HG03378 (cell line): ENCODE results near the gene DGKI.
"Not testable (repeated sequence)": the region's sequence is repeated elsewhere in the genome, so short reads cannot be mapped to it uniquely, and the experiment has no call there.

Source experiments
- ATAC-seq: cut with Tn5 transposase; IDR thresholded peaks from one replicate; pipeline ENCODE4 v1.9.1; 2021; ENCODE audit warnings: mild to moderate bottlenecking, moderate library complexity; ENCODE audit not compliant: unreplicated experiment

DGKI gene

DNA sequence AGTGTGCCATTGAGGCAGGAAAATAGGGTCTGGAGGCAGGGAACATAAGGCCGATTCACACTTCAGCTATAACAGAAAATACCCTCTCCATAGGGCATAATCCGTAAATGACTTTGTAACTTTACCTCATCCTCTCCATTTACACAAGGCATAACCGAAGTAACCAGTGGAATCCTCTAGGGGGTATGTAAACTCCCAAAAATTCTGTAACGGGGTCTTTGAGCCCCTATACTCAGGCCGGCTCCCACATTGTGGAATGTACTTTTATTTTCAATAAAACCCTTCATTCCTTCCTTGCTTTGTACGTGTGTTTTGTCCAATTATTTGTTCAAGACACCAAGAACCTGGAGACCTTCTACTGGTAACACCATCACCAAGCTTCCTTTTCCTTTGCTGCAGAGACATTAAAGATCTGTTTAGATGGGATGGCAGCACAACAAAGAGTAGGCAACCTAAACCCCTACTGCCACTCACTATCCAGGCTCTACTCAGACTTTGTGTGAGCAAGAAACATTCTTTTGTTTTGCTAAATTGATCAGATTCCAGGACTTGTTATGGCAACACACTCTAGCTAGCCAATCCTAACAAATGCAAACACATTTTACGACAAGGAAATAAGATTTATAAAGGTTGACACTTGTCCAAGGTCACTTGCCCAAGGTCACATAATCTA lies 99.3 kb downstream of the DGKI start:
- ATAC-seq: no peak

DNA sequence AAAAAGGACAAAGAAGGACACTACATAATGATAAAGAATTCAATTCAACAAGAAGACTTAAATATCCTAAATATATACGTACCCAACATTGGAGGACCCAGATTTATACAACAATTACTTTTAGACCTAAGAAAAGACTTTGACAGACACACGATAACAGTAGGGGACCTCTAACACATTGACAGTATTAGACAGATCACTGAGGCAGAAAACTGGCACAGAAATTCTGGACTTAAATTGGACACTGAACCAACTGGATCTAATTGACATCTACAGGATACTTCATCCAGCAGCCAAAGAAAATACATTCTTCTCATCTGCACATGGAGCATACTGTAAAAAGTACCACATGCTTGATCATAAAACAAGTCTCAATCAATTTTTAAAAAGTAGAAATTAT lies 103.8 kb downstream of the DGKI start:
- ATAC-seq: no peak

DNA sequence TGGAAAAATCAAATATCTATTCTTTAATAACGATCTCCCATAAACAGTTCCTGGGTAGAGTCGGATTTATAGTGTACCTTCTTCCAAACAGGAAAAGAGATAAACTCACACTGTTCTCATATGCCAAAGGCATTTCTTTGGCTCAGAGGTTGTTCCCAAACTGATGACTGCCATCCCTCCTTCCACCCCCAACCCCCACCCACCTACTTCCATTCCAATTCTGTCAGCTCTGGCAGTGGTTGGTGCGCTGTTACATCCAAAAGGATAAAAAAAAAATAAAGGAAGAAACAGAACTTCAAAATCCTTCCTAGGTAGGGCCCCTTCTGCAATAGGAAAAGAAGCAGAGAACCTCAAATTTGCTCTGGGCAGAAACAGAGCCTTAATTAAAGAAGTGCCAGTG lies 104.7 kb downstream of the DGKI start:
- ATAC-seq: no peak

DNA sequence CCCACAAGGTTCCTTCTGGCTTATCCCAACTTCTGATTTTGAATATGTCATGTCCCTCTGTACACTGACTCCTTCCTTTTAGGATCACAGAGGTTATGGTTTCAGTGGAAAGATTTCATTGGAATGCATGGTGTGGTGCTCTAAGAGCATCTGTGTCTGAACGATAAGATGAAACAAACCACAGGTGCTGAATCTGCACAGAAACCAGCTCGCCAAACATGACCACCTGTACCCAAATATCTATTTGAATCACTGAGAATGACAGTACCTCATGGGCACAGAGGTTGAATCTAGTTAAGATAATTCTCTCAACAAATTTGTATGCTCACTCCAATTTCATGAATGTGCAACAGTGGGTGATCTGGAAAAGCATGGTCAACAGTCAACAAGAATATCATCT lies 105.3 kb downstream of the DGKI start:
- ATAC-seq: no peak

DNA sequence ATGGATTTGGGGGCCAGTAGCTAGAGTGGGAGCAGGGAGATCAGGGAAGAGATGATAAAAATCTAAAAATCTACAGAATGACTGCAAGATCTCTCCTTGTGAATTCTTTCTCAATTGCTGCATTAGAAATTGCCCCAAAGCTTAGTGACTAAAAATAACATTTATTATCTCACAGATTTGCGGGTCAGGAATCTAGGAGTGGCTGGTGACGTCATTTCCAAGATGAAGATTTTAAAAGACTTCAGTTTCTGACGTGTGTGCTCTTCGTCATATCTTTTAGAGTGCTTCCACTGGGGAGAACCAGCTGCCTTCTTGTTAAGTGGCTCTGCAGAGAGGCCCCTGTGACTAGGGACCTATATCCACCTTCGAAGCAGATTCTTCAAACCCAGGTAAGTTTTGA lies 112.6 kb downstream of the DGKI start:
- no peak for ATAC-seq

DNA sequence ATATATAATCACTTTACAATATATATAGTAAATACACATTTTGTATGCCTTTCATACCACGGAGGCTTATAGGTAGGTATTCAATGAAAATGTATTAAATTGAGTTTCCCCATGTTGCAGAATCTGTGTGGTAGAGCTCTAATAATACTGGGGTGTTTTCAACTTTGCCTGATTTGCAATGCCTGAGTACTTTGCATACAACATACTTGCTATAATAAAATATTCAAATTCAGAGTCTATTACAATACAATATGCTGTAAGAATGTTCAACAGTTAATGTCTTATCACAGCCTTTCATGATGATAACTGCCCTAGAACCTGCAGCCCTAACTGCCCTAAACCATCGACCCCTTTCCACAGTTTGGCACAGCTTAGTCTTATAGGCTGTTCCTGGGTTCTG lies 114.6 kb downstream of the DGKI start:
- no peak for ATAC-seq

DNA sequence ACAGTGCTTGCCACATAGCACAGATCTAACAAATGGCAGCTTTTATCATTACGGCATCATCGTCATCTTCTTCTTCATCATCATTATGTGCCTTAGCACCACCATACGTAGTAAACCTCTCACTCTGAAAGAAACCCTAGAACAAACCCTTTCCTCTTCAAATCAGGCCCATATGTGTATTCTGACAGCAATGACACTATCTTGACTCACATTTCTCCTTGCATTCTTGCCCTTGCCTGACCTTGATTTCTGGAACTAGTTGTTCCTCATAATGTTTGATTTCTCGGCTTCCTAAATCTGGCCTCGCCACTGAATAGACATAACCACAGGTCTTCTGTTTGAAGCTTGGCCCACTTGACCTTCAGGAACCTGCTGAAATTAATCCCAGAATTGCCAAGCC lies 115.3 kb downstream of the DGKI start:
- no peak for ATAC-seq

DNA sequence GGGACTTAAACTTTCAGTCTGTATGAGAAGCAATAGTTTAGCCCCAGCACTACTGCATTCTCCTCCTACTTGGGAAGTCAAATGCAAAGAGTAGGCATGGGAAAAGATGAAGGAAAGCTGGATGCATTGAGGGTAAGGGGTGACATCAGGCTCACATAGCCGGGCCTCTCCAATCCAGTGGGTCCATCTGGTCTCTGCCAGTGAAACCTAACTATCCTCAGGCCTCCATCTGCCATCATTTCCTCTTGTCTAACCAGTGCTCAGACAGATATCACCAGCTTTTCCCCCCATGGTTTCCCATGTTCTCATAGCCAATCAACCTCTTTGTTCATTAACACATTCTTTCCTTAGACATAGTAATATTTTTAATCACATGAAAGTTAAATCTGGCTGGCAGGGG lies 118.3 kb downstream of the DGKI start:
- no peak for ATAC-seq

DNA sequence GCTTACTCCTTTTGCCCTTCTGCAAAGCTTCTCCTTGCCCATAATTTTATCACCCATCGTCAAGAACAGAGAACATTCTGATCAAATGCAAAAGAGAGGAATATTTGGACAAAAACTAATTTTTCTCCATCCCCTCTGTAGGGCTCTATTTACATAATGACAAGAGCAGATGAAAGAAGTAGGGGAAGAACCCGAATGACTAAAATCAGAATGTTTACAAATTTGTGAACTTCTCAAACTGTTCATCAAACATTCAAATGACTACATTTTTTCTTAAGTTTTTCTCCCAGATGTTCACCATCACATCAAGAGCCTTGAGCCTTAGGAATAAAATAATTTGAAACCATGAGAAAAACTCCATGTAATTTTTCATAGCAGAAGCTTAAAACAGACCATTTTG lies 119.4 kb downstream of the DGKI start:
- ATAC-seq: no peak

DNA sequence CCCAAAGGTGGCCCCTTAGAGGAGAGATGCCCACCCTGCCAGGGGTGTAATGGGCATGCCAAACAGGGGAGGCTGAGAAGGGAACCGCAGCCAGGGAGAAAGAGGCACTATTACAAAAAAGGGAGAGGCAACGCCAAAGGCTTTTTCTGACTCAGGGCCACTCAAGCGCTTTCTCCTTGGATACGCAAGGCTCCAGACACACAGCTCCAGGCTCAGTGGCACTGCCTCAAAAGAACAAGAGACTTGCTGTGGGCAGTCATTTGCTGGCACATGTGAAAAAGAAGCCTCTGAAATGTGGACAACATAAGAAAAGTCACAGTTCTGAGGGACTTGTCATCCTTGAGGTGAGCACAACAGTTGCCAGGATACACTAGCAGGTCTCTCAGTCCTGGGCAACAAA lies 128.4 kb downstream of the DGKI start:
- no peak for ATAC-seq

DNA sequence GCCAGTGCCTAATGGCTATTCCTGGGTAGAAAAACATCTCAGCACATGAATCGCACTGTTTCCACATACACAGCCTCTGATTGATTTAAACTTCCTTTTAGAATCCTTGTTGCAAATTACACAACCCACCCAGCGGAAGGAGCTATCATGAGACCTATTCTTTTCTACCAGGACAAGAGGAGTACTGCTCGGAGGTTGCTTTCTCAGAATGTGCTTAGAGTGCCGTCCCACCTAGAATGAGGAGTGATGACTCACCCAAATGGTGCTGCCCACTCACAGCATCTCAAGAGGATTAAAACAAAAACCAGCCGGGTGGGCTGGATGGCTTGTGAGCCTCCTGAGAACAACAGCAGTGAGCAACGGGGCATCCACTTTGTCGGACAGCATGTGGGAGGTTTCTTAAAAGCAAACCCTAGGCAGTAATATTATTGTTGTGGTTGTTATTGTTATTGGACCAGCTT lies 128.9 kb downstream of the DGKI start:
- no peak for ATAC-seq

DNA sequence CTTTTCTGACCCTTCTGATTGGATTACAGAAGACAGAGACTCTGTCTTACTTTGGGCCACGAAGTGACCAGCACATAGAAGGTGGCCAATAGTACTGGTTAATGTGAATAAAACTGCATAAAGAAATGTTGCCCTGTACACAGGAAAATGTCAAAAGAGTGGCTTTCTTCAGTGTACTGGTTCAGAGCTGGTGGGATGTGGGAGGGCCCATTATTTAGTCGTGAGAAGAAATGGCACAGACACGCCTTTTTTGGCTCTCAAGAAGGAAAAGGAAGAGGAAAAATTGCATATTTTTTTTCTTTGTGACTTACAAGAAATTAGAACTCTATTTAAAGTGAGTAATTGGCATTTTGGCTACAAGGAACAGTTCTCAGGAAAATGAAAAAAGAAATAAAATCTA lies 129.7 kb downstream of the DGKI start:
- no peak for ATAC-seq

DNA sequence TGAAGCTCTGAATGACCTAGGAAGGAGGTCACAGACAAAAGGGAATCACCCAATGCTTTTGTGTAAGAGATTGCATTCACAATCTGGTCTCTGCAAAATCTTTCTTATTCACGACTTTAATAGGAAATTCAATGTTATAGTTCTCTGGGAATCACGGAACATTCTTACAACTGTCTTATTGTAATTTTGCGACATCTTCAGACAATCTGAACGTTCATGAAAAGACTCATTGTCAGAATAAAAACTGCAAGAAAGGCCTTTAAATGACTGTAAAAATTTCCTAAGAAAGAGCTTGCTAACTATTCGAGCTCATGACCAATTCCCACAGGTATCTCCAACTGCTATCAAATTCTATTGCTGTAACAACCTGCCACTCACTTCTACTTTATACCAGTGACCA lies 130.7 kb downstream of the DGKI start:
- no peak for ATAC-seq

DNA sequence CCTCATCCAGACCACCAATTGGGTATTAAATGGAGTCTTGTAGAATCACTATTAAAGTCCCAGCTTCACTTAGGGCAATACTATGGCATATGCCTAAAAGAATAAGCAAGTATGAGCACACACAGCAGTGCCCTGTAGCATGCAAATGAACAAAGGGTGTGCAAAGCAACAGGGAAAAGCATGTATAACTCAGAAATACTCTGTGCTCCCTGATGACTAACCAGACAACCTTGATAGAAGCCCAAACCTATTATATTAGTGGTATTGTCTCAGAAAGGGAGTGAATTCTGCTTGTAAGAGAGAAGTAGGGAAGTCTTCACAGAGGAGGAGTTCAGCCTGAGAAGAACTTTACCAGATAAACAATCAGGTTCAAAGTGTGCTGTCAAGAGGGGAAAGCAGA lies 131.2 kb downstream of the DGKI start:
- ATAC-seq: no peak

DNA sequence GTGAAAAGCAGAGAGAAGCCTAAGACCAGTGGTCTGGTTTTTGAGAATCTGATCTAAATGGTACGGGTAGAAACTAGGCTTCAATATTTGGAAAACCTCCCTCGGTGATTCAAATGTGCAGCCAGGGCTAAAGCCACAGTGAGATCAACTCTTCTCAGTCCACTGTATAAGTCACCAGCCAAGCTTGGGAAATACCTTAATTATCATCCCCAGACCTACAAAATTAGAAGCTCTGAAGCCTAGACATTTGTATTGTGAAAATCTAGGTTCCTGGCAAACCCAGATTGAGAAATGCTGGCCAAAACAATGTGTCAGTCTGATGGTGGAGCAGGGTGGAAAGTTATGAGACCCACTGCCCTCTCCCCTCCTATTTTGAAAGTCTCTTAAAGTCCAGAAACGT lies 131.7 kb downstream of the DGKI start:
- no peak for ATAC-seq

DNA sequence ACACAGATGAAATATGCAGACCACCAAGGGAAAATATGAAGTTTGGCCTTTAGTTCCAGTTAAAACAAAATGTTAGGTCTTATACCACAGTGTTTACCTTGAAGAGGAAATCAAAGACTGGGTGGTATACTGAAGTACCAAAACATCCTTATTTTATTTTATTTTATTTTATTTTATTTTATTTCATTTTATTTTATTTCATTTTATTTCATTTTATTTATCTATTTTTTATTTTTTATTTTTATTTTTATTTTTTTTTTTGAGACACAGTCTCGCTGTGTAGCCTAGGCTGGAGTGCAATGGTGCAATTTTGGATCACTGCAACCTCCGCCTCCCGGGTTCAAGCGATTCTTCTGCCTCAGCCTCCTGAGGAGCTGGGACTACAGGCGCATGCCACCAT lies 140.4 kb downstream of the DGKI start:
- not testable (repeated sequence) for ATAC-seq

DNA sequence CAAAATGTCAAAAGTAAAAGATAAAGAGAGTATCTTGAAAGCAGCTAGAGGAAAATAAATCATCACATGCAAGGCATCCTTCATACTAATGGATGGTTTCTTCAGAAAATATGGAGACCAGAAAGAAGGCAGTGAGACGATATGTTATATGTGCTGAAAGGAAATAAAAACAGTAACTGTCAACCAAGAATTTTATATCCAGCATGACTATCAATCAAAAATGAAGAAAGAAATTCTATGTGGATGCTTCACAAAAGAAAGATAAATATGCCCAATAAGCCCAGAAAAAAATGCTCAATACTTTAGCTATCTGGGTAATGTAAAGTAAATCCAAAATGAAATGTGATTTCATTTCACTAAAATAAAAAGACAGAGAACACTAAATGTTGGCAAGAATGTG lies 142.1 kb downstream of the DGKI start:
- no peak for ATAC-seq

DNA sequence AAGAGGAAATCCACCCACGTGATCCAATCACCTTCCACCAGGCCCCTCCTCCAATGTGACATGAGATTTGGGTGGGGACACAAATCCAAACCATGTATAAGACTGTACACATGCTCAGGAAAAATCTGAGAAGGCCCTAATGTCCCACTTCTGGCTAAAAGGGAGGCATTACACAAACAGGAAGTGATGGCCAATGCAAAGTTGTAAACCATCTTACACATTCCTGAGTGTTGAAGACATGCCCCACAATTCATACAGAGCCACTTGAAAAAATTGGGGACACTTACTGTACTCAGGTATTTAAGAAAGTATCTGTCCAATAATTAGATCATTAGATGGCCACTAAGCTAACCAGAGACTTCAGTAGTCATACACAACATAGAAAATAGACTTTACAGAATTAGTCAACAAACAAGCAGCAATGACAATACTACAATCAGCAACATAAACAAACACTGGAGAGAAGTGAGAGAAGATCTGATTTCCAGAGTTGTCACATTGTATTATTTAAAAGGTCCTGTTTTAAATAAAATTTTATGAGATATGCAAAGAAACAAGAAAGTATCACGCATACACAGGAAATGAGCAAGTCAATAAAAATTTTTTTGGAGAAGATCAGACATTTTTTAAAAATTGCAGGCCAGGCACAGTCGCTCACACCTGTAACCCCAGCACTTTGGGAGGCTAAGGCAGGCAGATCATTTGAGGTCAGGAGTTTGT lies 143.3 kb downstream of the DGKI start:
- ATAC-seq: no peak

DNA sequence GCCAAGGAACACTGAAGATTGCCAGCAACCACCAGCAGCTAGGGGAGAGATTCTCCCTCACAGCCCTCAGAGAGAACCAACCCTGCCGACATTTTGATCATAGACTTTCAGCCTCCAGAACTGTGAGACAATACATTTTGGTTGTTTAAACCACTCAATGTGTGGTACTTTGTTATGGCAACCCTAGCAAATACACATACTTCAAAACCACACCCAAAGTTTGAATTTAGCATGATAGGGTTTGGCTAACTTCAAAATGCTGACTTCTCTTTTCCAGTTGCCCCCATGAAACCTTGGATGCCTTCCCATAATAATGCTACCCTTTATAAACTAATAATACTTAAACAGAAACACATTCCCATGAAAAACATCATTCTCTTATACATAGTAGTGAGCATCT lies 149.8 kb downstream of the DGKI start:
- ATAC-seq: no peak

DNA sequence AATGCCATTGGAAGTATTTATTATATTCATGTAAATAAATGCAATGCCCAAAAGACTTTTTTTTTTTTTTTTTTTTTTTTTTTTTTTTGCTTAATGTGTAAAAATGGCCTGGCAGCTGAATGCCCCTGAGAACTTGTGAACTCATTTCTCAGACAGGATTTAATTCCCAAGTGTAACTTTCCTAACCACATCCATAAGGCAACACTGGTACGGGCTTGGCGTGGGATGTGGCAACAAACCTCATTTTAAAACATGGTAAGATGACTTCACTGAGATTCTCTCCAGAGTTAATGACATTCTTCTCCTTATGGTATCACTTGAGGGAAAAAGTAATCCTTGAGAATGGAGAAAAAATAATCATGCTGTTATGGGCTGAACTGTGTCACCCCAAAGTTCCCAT lies 150.4 kb downstream of the DGKI start:
- no peak for ATAC-seq

DNA sequence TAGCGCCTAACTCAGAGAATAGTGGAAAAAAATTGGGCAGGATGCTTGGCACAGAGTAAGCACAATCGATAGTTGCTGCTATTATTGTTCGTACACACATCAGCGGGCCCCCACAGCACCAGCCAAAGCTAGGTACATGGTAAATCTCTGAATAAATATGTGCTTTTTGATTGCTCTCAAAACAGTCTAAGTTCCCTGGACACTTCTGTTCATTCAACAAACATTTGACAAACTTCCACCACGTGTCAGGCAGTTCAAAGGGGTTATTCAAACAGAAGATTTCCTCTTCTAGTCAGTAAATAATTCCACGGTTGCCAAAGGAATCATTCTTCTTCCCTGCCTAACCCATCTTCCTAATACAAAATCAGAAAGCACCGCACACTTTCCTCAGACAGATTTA lies 150.8 kb downstream of the DGKI start:
- no peak for ATAC-seq

DNA sequence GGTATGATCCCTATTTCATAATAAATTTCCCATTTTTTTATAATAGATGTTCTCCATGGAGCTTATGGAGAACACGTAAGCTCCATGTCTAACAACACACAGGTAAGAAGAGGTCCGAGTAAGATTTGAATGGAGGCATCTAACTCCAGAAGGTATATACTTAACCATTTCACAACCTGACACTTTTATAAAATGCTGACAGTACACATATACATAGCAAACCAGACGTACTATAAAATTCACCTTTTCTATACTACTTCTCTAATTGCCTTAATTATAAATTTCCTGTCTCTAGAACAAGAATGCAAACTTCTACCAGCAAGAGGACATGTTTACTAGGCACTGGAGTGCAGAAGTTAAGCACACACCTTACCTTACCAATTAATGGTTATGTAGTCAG lies 151.3 kb downstream of the DGKI start:
- no peak for ATAC-seq

DNA sequence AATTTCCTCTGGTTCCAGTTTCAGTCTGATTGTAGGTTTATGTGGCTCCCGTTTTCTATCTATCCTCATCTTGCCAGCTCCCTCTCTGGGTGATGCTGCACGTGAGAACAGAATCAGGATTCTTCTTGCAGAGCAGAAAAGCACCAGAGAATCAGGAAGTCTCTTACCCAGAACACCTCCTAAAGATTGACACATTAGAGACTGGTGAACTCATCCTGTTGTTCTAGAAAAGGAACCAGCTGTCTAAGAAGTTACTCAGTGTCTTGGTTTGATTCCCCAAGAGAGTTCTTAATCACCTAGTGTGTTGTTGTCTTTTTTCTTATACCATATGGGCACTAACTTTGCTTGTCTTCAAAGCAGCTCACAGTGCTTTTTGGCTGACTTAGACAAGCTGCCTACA lies 152.4 kb downstream of the DGKI start:
- peak; percentile 60 for ATAC-seq
